NCI-H1694 treated with DMSO at 0.1 percent for 48 hours (cell line): ENCODE data around the gene DNASE2.

Source experiments
- DNase-seq: peaks from one replicate; lab custom pipeline; 2025; lab: John Stamatoyannopoulos, UW

Gene DNASE2

GRCh38 chr19:12833738-12834565 is 47.3 kb downstream of the DNASE2 start:
- no peak for DNase-seq

- peak; percentile 45 for DNase-seq
Measured at GRCh38 chr19:12833418-12833737, 47.9 kb downstream of the DNASE2 start.

- peak; percentile 46 for DNase-seq
Measured at GRCh38 chr19:12828494-12828893, 52.8 kb downstream of the DNASE2 start.

GRCh38 chr19:12825254-12826131 is 55.8 kb downstream of the DNASE2 start:
- DNase-seq, result no peak
